ENCODE measurements around the gene SLC4A5.
A peak's percentile ranks its signal among the peaks of the same experiment; 100 is the strongest.

Gene SLC4A5, protein sequence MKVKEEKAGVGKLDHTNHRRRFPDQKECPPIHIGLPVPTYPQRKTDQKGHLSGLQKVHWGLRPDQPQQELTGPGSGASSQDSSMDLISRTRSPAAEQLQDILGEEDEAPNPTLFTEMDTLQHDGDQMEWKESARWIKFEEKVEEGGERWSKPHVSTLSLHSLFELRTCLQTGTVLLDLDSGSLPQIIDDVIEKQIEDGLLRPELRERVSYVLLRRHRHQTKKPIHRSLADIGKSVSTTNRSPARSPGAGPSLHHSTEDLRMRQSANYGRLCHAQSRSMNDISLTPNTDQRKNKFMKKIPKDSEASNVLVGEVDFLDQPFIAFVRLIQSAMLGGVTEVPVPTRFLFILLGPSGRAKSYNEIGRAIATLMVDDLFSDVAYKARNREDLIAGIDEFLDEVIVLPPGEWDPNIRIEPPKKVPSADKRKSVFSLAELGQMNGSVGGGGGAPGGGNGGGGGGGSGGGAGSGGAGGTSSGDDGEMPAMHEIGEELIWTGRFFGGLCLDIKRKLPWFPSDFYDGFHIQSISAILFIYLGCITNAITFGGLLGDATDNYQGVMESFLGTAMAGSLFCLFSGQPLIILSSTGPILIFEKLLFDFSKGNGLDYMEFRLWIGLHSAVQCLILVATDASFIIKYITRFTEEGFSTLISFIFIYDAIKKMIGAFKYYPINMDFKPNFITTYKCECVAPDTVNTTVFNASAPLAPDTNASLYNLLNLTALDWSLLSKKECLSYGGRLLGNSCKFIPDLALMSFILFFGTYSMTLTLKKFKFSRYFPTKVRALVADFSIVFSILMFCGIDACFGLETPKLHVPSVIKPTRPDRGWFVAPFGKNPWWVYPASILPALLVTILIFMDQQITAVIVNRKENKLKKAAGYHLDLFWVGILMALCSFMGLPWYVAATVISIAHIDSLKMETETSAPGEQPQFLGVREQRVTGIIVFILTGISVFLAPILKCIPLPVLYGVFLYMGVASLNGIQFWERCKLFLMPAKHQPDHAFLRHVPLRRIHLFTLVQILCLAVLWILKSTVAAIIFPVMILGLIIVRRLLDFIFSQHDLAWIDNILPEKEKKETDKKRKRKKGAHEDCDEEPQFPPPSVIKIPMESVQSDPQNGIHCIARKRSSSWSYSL
- 0.48 to 4.1 reads per million in 2 experiments for total RNA-seq

DNA sequence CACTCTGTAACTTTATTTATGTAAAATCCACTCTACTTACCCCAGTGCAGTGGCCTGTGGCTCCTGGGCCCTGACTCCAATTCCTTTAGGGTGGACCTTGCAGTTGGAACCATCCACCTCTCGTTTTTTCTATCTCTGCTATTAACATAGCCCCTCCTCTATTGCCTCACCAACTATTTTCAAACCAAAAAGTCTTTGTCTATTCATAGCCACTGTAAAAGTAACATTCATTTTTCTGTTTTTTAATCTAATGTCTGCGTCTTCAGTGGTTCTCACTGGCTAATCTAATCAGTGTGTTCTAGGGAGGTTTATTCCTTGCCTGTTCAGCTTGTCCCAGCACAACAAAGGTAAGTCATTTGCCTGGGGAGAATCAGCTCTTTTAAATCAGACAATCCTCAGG lies at the start of gene SLC4A5:
Gene SLC4A5 (minus strand): TSS at position 101 of the 400 bp plus-strand sequence. CDS start 28,393 bp downstream, outside the sequence.
- no peak for DNase-seq (ENCODE audit: low read depth)

DNA sequence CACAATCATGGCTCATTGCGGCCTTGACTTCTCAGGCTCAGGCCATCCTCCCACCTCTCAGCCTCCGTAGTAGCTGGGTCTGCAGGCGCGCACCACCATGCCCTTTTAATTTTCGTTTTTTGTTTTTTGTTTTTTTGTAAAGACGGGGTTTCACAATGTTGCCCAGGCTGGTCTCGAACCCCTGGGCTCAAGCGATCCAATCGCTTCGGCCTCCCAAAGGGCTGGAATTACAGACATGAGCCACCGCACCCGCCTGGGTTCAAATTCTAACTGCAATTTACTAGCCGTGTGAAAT lies 49.2 kb upstream of the SLC4A5 start:
- DNase-seq (ENCODE audit: low read depth), result no peak

DNA sequence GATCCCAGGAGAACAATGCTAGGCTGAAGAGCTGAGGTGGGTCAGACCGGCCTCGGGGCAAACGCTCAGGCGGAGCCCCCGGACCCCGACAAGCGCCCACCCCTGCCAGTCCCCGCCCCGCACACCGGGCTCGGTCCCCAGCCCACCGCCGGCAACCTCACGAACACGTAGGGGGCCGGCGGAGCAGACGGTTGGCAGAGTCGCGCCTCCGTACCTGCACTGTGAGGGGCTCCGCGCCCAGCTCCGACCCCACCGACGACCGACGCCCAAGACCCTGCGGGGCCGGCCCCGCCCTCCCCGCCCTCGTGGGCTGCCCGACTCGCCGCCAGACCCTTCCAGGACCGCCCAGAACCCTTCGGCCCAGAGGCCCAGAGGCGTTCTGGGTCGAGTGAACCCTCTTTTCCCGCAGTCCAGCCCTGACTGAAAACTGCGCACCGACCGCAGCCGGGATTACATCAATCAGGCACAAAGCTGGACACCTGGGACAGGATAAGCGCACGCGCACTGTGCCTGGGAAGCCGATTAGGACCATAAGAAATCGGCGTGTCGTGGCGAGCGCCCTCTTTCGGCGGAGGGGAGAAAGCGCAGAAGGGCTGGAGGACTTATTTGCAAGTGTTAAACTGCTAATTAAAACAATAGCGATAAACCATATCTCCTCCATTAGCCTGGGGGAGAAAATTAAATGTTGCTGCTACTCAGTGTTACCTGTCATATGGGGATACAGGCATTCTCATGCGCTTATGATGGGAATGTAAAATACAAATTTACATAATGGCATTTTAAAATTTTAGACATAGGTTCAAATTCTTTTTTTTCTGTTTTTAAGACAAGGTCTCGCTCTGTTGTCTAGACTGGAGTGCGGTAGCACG lies 48.6 kb upstream of the SLC4A5 start:
- DNase-seq (ENCODE audit: low read depth), result peak; percentile 92

DNA sequence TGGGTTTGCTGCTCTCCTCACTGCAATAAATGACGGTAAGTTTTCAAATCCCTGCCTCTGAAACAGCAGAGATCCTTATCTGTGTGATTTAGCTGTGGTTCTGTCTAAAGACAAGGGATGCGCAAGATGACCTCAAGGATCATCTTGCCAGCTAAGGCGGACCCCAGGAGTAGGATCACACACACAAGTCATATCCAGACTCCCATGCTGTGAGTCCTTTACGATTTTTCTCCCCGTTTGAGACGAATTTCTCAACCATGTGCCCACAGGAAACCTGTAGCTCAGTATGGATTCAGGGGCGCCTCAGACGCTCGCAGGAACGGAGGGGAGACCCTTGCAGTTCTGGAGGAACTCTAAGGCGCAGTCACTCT lies 48.0 kb upstream of the SLC4A5 start:
- DNase-seq (ENCODE audit: low read depth), result no peak

DNA sequence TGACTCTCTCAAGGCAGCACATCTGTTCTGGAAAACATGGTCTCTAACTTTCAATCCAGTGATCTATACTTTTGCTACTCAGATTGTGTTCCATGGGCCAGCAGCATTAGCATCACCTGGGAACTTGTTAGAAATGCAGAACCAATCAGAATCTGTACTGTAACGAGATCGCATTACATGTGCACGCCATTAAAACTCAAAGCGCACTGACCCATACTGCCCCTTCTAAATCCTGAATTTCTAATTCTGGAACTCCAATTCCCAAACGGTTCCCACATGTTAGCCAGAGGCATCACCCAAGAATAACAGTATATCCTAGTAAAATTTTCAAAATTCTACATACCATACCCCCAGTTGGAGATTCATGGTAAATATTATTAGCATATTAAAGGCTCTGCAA lies 47.4 kb upstream of the SLC4A5 start:
- no peak for DNase-seq (ENCODE audit: low read depth)

DNA sequence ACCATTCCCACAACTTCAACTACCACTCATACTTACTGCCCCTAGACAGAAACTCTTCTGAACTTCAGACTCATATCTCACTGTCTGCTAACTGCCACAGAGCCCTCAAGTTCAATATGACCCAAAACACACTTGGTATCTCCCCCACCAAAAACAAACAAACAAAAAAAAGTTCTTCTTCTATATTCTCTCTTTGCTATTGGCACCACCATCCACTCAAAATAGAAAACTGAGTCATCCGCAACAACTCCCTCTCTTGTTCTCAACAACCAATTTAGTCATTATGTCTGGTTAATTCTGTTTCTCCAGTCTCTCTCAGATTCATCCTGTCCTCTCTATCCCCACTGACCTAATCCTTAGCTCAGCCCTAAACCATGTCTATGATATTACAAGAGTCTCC lies 44.1 kb upstream of the SLC4A5 start:
- DNase-seq (ENCODE audit: low read depth), result no peak

DNA sequence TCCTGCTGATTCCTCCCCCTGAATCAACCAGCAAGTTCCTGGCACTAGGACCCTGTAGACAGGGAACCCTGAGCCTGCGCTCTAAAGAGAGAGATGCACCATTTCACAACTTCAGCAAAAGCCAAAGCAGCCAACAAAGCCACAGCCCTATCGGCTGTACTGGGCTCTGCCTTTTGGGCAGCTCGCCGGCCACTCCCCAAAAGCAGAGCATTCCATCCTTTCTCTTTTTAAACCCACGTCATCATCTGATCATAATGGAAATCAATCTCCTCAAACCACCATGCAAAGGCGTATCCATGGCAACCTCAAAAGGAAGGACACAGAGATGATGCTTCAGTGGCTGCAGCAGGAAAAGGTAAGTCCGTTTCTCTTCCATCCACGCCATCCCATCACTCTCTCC lies 42.2 kb upstream of the SLC4A5 start:
- DNase-seq (ENCODE audit: low read depth), result no peak

DNA sequence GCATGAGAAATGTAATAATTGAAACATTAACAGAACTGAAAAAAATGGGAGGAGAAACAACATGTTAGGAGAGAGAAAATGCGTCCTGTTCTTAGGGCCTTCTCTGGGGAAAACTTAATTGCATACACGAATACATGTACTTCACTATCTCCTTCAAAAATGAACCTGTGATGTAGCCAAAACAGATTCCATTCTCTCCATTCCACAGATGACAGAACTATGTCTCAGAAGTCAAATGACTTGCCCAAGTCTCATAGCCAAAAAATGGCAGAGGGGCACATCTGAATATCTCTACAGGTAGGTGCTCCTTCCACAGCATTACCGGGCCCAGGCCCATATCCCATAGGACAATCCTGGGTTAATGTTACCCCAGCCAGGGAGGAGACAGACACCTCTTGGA lies 40.8 kb upstream of the SLC4A5 start:
- no peak for DNase-seq (ENCODE audit: low read depth)

DNA sequence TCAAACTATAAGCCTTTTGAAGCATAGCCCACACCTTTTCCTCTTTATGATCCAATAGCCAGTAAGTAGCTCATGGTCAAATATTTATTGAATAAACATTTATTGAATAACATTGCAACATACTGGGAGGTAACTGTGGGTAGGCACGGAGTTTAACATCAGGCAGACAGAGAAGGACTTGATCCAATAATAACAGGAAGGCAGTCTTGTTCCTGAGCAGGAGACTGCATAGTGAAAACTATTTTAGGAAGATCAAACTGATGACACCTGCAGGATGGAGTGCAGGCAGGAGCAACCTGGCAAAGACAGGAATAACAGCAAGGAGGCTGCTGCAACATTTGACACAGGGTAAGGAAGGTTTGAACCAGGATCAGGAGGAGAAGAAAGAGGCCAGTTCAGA lies 40.0 kb upstream of the SLC4A5 start:
- no peak for DNase-seq (ENCODE audit: low read depth)

DNA sequence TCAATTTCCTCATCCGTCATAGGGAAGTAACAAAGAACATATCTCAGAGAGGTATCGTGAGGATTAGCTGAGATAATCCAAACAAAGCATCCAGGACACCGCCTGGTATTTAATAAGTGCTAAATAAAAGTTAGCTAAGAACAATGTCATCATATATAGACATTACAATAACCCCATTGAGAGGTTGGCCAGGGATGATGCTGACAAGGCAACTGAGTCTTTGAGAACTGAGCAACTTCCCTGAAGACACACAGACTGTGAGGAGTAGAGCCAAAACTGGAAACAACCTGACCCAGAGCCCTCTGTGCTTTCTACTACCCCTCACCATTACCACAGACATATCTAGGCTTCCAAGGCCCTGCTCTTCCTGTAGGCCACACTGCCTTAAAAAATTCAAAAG lies 38.5 kb upstream of the SLC4A5 start:
- DNase-seq (ENCODE audit: low read depth), result no peak

DNA sequence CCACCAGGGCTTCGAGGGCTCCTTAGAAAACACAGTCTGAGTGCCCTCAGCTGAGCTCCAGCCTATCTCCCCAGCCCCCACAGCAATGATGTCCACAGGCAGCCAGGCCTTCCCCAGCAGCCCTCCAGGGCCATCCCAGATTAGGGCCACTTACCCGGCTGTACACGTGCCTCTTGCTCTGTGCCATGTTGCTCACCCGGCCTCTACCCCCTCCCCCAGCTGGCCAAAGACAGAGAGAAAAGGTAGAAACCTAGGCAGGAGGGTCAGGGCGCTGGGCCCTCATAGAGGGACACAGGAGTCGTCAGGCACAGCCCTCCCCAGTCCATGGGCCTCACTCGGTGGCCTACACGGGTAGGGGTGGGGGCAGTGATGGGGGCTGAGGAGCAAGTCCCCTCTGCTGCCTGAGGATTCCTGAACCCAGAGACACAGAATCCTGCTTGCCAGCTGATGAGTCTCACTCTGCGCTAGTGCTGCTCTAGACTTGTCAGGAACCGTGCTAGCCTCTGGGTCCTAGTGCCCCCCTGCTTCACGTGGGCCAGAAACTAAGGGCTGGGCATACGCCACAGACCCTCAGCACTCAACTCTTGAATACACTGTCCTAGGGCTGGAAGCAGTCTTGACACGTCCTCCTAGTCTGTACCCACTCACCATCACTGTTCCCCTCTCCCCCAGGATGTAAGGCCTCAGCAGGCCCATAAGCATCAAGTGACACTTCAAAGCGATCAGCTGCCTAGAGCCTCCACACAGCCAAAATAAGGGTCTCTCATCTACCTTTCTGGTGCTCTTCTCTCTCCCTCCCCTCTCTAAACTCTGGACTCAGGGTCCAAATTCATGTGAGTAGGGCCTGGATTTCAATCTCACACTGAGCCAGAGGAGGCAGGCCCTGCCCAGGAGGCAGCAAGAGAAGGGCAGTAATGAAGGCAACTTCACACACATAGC lies 36.9 kb upstream of the SLC4A5 start, which contains the start of gene DCTN1:
Gene DCTN1 (minus strand): TSS at position 461 of the 939 bp plus-strand sequence. CDS start 274 bp downstream, at position 187.
- DNase-seq (ENCODE audit: low read depth), result no peak

DNA sequence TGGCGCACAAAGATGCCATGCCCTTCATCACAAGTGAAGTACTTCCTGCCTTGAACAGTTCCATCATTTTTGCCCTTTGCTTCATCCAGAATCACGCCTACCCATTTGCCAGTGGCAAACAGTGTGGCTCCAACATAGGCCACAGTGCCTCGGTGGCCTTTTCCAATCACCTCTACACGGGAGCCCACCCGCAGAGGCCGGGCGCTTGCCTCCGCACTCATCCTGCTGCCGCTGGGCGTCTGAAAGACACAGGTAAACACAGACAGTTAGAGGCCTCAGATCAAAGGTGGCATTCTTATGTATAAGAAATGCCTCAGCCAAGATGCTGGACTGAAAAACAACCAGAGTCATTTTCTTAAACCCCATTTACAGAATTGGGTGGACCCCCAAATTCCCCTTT lies 34.8 kb upstream of the SLC4A5 start:
- DNase-seq (ENCODE audit: low read depth), result no peak

DNA sequence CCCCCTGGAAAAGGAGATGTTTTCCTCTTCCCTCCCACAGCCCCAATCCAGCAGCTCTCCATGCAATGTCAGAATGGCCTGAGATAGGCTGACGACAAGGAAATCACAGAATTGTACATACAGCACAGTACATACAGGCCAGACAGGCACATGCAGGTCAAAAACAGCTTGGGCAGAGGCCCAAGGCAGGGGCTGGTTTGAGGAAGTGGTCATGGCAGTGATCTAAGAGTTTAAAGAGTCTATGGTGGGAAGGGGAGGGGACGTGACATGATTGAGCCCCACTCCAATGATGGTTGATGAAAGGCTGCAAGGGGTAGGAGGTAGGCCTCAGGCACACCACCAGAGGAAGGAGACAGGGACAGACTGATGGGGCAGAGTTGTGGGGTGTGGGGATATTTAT lies 32.6 kb upstream of the SLC4A5 start:
- DNase-seq (ENCODE audit: low read depth), result no peak

DNA sequence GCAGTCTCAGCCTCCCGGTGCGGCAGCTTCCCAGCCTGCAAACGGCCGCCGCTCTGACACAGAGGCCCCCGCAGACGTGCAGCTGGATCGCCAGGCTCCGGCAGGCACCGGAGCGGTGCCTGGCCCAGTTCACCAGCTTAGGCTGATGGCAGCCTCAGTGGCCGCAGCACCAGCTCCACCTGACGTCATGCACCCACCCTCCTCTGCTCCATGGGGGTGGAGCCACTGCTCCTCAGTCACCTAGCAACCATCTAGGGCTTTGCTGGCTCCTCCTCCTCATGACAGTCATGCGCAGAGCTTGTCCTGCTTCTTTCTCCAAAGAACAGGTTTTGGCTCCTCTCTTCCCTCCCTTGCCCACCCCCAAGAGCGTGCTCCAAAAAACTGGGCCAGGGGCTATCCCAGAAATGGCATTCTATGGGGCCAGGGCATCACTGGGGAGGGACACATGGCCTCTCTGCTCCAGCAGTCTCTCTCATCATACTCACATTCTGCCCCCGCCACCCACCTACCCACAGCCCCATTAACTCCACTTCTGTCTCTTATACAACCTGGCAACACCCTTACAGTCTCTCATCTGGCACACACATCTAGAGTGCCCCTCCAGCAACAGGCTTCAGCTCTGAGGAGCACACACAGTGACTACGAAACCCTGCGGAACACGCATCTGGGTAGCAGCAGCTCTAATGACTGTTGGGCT lies 31.4 kb upstream of the SLC4A5 start:
- no peak for DNase-seq (ENCODE audit: low read depth)

DNA sequence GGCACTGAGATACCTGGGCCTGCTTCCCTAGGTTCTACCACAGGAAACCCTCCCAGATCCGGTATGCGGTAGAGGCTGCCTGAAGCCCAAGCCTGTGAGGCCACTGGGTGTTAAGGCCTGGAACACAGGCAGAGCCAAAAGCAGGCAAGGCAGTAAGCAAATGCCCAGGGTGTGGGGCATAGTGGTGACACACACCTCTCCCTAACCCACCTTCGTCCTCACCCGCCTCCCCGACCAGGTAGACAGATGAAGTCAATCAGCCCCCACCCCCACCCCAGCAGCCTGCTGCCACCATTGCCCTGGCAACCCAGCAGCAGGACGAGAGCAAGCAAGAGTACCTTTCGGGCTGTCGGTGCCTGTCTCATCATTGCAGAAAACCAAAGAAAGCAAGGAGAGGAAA lies 30.8 kb upstream of the SLC4A5 start:
- DNase-seq (ENCODE audit: low read depth), result no peak

DNA sequence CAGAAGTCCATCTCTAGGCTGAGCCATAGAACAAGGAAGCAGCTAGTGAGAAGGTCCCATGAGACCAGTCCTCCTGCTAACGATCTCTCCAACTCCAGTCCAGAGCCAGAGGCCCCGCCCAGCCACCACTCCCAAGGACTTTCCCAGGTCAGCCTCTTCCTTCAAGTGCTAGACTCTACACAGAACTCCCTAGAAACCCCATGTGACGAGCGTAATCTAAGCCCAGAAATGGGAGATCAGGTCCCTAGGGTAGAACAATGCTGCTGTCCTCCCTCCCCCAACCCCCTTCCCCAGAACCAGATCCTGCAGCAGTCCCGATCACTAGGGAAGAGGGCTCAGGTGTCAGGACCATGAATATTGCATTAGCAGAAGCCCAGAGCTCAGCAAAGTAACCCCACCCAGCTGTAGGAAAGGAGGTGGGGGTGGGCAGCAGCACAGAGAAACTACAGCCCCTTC lies 30.0 kb upstream of the SLC4A5 start:
- DNase-seq (ENCODE audit: low read depth), result no peak

DNA sequence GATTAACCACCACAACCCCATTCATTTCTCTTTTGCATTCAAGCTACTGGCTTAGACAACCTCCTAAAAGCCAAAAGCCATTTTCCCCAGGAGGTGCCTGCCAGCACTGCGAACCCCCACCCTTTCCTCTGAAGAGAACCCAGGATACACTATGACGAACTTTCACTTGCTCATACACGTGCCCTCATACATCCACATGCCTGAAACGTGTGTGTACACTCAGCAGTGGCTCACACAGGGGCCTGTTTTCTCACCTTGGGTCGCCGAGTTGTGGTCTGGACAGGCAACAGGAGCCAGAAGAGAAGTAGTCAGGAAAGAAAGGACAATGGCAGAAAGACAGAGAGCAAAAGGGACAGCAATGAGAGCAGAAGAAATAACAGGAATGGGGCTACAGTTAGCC lies 29.5 kb upstream of the SLC4A5 start:
- DNase-seq (ENCODE audit: low read depth), result no peak

DNA sequence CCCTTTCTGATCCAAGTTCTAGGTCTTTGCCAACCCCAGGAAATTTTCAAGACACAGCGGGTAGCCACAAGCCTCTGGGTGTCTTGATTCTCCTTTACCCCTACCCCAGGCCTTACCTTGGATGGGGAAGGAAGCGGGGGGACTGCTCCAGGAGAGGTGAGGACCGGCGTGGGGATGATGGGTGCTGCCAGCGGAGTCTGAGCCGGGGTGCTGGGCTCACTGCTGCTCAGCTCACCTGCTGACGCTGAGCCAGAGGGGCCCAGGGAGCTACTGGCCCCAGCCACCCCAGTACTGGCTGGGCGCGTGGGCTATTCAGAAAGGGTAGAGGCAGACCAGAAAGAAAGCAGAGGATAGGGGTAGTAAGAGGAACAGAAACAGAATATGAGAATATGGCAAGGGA lies 28.2 kb upstream of the SLC4A5 start:
- no peak for DNase-seq (ENCODE audit: low read depth)

DNA sequence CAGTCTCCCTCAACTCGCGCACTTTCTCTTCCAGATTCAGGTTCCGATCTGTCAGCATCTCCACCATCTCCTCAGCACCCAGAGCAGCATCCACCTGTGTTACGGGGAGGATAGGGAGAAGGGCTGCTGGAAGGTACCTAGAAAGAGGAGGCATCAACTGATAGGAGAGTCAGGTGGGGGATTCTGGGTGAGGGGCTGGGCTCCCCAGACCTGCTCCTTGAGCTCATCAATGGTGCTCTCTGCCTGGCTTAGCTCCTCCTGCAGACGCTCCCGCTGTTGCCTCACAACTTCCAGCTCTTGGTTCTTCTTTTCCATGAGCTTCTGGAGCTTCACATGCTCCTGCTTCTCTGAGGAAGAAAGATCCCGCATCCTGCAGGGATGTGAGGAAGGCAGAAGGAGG lies 26.8 kb upstream of the SLC4A5 start:
- no peak for DNase-seq (ENCODE audit: low read depth)

DNA sequence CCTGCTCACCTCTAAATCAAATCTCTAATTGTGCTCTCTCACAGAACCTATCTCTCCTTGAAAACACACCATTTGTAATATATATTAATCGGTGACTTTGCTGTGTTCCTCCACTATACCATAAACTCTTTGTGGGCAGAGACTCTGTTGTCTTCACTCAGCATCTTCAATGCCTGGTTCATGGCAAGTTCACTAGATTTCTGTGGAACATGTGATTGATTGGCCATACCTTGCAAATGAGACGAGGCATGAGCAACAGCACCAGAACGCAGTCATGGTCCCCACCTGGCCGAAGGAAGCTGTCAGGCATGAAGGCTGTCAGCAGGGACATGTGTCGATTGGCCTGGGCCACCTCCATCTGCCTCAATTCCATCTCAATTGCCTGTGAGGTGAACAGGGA lies 25.3 kb upstream of the SLC4A5 start:
- DNase-seq (ENCODE audit: low read depth), result no peak

All from T follicular helper cell (primary cell).